ENCODE measurements around the gene MLXIPL. TPM values are rescaled to one million over a fixed set of nuclear protein-coding genes. Genes with fewer than 3 reads are reported as not detected.

Gene MLXIPL
- total and polyA plus RNA-seq, 2 of the 8 experiments (the other 6 are each of a cell fraction or from before 2014, with no cell fraction given): 9.4 to 10.6 TPM

DNA sequence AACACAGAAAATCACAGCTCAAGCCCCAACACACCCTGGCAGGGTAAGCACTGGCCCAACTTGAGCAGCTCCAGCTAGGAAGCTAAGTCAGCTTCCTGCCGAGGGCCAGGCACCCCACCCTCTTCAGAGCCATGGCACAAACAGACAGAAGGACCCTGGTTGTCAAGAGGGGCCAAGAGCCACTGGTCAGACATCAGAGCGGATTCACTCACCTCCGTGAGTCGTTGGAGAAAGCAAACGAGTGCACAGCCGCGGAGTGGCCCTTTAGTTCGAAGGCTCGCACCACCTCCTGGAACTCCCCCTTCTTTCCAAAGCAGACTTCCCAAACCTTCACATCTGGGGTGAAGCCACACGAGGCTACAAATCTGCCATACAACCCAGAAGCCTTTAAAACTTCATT, 53.3 kb downstream of the MLXIPL start:
- ChIA-PET POLR2A (ENCODE audit: partially characterized antibody) (interaction anchor here (0.9 to 1.2 kb wide), 2 partner anchors 9 to 48 kb away, joined by 3 read pairs; partner anchors contain the start of gene BAZ1B), CTCF (ENCODE audit: partially characterized antibody) (no interaction called here)
- H3K79me2 ChIP-seq (ENCODE audit: control insufficient read depth in 1 of 2, insufficient read depth in 2 of 2, low read length in 2 of 2): no peaks in the 10 kb centered on the region
- DNase-seq (ENCODE audit: low read depth in 1 of 2, low spot score in 2 of 2) (no peak), FAIRE-seq (no peak)
- H2AFZ ChIP-seq (ENCODE audit: low read length): no peak overlapping the region
- no peak overlapping the region for H3K14ac ChIP-seq (ENCODE audit: insufficient read length)
- H3K4ac ChIP-seq (replicated peaks; ENCODE audit: insufficient read length, low read depth, low read length): no peak overlapping the region
- no peak overlapping the region for H2BK12ac ChIP-seq (ENCODE audit: low read depth, low read length)
- no peak overlapping the region for H3K27ac ChIP-seq (ENCODE audit: low read depth, low read length)
- no peak overlapping the region for H3K4me3 ChIP-seq (ENCODE audit: extremely low read depth in 1 of 4, insufficient read depth in 2 of 4, low read depth in 3 of 4, low read length in 4 of 4)
- no peak overlapping the region for H3K9ac ChIP-seq (replicated peaks in 1 of 4; ENCODE audit: extremely low read depth in 1 of 4, low read depth in 3 of 4, low read length in 3 of 4)
- no peak overlapping the region for H3K56ac ChIP-seq (replicated peaks; ENCODE audit: insufficient read length, low read depth, low read length)
- no peaks in the 10 kb centered on the region; the same call in 1 of the 2 replicates for H3K79me1 ChIP-seq (ENCODE audit: low read depth, low read length)
- no peaks in the 10 kb centered on the region for H3K23me2 ChIP-seq (ENCODE audit: low read depth, low read length)
- peaks cover 26 to 48% (median 38%) of the 10 kb centered on the region in 4 experiments for H3K36me3 ChIP-seq (ENCODE audit: control insufficient read depth in 2 of 4, insufficient read depth in 4 of 4, low read length in 3 of 4)
- no peak overlapping the region for H2BK5ac ChIP-seq (ENCODE audit: low read depth, low read length)
- no peak overlapping the region for H2BK120ac ChIP-seq (replicated peaks; ENCODE audit: low read depth, low read length)
- H3K23ac ChIP-seq (ENCODE audit: insufficient read length): no peak overlapping the region
- H3K4me1 ChIP-seq (replicated peaks in 1 of 4; ENCODE audit: control insufficient read depth in 3 of 4, insufficient read depth in 4 of 4, low read length in 3 of 4): no peaks in the 10 kb centered on the region
- H2BK15ac ChIP-seq (ENCODE audit: low read length): no peak overlapping the region
- no peak overlapping the region for H4K91ac ChIP-seq (replicated peaks; ENCODE audit: insufficient read length, low read length)
- H2AK5ac ChIP-seq (ENCODE audit: low read depth, low read length): no peak overlapping the region
- H4K5ac ChIP-seq (ENCODE audit: insufficient read length, low read depth, low read length): no peak overlapping the region
- H4K8ac ChIP-seq (ENCODE audit: extremely low read depth, insufficient read depth, low read length): no peak overlapping the region
- H4K20me1 ChIP-seq (replicated peaks in 1 of 2; ENCODE audit: control insufficient read depth in 1 of 2, insufficient read depth in 2 of 2, low read length in 2 of 2): peaks cover 0 to 10% of the 10 kb centered on the region in 2 experiments
- no peaks in the 10 kb centered on the region for H3K9me3 ChIP-seq (ENCODE audit: insufficient read depth in 2 of 2, low read depth in 1 of 2, low read length in 1 of 2)
- H3K18ac ChIP-seq (ENCODE audit: extremely low read depth, low read length): no peak overlapping the region
- WGBS, 2 experiments (ENCODE audit: extremely low coverage in 1 of 2, insufficient coverage in 1 of 2, insufficient read length in 1 of 2, insufficient replicate concordance in 2 of 2, low coverage in 1 of 2, low lambda C conversion rate in 2 of 2, missing lambda C conversion rate in 1 of 2): 94% methylated on average over 10 of the region's 10 CpGs; no CpG with 5 or more reads in 1 of the 2 experiments
- H3K4me2 ChIP-seq (ENCODE audit: insufficient read depth in 1 of 2, low read depth in 2 of 2, low read length in 2 of 2): no peak overlapping the region
- no peak overlapping the region for H2BK20ac ChIP-seq (ENCODE audit: low read length)
- no peaks in the 10 kb centered on the region for H3K27me3 ChIP-seq (replicated peaks in 1 of 4; ENCODE audit: control insufficient read depth in 3 of 4, extremely low read depth in 1 of 4, insufficient read depth in 3 of 4, low read length in 3 of 4)
- TF ChIP-seq, protein P1, sequence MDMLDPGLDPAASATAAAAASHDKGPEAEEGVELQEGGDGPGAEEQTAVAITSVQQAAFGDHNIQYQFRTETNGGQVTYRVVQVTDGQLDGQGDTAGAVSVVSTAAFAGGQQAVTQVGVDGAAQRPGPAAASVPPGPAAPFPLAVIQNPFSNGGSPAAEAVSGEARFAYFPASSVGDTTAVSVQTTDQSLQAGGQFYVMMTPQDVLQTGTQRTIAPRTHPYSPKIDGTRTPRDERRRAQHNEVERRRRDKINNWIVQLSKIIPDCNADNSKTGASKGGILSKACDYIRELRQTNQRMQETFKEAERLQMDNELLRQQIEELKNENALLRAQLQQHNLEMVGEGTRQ (IDR thresholded peaks at IDR 0.05; ENCODE audit: low read length): no peak
